ENCODE results near the gene STYXL1.
A peak's percentile ranks its signal among the peaks of the same experiment; 100 is the strongest.
"Not testable (repeated sequence)": the region's sequence is repeated elsewhere in the genome, so short reads cannot be mapped to it uniquely, and the experiment has no call there.

Gene STYXL1

GRCh38 chr7:76029682-76030081 lies 18.1 kb downstream of the STYXL1 start:
- not testable (repeated sequence) for DNase-seq (ENCODE audit: low read depth)

GRCh38 chr7:76023002-76023401 lies 24.8 kb downstream of the STYXL1 start:
- DNase-seq (ENCODE audit: low read depth) = peak; percentile 37

GRCh38 chr7:76022026-76022780 lies 25.6 kb downstream of the STYXL1 start:
- DNase-seq (ENCODE audit: low read depth) = no peak

- DNase-seq (ENCODE audit: low read depth) = peak; percentile 7
These were observed 27.6 kb downstream of the STYXL1 start for GRCh38 chr7:76020031-76020714.

GRCh38 chr7:76018520-76018919 lies 29.3 kb downstream of the STYXL1 start:
- not testable (repeated sequence) for DNase-seq (ENCODE audit: low read depth)

DNA sequence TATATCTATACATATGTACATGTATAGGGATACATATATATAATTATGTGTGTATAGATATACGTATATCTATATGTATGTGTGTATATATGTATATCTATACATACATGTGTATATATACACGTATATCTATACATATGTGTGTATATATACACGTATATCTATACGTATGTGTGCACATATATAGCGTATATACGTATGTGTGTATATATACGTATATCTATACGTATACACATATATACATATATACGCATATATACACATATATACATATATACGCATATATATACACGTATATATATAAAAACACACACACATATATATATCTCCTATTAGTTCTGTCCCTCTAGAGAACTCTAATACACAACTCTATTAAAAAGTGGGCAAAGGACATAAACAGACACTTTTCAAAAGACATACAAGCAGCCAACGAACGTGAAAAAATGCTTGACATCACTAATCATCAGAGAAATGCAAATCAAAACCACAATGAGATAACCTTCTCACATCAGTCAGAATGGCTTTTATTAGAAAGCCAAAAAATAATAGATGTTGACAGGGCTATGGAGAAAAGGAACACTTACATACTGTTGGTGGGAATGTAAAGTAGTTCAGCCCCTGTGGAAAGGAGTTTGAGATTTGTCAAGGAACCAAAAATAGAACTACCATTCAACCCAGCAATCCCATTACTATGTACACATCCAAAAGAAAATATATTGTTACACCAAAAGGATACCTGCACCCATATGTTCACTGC lies 31.4 kb downstream of the STYXL1 start:
- no peak for DNase-seq (ENCODE audit: low read depth)

- no peak for DNase-seq (ENCODE audit: low read depth)
These were observed 36.3 kb downstream of the STYXL1 start for GRCh38 chr7:76011442-76011861.

- no peak for DNase-seq (ENCODE audit: low read depth)
These were observed 37.9 kb downstream of the STYXL1 start for GRCh38 chr7:76009672-76010600.

- no peak for DNase-seq (ENCODE audit: low read depth)
These were observed 39.6 kb downstream of the STYXL1 start for GRCh38 chr7:76008156-76008687.

DNA sequence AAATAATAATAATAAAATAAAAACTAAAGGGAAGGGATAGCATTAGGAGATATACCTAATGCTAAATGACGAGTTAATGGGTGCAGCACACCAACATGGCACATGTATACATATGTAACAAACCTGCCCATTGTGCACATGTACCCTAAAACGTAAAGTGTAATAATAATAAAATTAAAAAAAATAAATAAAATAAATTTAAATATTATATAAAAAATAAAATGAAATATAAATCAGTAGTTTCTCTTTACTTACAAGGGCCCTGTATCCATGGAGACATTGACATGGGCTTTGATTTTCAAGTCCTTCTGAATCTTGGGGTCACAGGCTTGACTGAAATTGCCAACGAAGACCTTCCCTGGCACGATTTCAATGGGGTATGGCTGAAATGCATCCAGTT lies 42.8 kb downstream of the STYXL1 start:
- not testable (repeated sequence) for DNase-seq (ENCODE audit: low read depth)

DNA sequence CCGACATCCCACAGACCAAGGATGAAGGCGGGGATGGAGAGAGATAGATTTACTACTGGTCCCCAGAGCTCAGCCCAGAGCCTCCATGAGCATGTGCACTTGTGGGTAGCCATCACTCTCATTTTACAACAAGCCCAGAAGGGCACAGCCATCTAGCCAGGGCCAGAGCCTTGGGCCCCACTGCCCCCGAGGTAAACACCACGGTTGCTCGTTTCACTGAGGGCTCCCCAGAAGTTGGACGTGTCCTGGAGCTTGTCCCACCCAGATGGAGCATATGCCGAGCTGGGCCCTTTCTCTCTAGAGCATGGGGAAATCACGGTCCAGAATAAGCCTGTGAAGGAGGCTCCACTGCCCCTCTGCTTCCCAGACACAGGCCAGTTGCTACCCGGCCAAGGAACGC lies 44.4 kb downstream of the STYXL1 start:
- no peak for DNase-seq (ENCODE audit: low read depth)

GRCh38 chr7:76002822-76003221 lies 45.0 kb downstream of the STYXL1 start:
- DNase-seq (ENCODE audit: low read depth) = no peak

DNA sequence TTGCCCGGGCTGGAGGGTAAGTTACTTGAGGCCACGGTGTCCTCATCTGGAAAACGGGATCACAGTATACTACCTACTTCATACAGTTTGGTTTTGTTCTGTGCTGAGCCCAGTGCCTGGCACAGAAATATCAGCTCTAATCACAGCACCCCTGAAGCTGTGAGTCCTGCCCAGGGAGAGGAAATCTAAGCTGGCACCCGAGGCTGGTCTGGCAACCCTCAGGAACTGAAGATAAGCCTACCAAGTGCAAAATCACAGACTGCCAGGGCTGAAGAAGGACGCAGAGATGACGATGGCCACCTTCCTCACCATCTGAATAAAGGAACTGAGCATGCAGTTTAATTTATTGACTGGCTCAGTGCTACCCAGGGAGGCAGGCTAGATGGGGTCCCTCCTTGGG lies 45.7 kb downstream of the STYXL1 start:
- DNase-seq (ENCODE audit: low read depth) = no peak

- no peak for DNase-seq (ENCODE audit: low read depth)
These were observed 47.2 kb downstream of the STYXL1 start for GRCh38 chr7:76000566-76000965.

DNA sequence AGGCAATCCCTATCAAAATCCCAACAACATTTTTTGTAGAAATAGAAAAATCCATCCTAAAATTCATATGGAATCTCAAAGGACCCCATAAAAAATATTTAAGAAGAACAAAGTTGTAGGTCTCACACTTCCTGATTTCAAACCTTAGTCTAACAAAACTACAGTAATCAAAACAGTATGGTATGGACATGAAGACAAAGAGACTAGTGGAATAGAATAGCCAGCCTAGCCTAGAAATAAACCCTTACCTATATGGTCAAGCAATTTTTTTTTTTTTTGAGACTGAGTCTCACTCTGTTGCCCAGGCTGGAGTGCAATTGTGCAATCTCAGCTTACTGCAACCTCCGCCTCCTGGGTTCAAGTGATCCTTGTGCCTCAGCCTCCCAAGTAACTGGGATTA lies 49.8 kb downstream of the STYXL1 start:
- no peak for DNase-seq (ENCODE audit: low read depth)

DNA sequence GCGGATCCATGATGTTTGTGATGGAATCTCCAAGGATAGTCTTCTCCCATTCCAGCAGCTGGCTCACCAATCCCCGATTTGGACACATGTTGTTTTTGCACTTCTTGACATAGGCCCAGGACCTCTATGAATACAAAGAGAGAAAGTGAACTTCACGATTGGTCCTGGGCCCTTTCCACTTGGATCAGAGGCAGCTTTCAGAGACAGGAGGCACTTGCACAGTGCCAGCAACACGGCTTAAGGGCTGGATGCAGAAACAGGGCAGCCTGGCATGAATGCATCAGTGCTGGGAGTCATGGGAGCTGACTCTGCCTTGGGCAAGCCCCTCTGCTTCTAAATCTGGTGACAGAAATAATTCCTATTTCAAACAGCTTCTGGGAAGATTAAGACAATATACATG lies 51.3 kb downstream of the STYXL1 start:
- DNase-seq (ENCODE audit: low read depth) = no peak

DNA sequence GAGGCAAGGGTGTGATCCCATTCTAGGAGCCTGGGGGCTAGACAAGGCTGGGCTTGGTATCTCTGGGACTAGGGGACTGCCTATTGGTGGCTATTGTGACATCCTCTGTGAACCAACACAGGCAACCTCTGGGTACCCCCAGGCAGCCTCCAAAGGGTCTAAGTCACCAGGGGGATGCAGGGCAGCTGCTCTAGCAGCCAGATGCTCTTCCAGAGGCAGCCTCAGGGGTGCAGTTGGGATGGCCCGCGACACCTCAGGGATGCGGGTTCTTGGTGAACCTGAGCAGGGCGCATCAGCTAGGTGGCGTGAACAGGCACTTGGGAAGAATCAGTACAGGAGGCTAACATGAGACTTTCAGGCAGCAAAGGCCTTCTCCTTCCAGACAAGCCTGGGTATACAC lies 51.8 kb downstream of the STYXL1 start:
- DNase-seq (ENCODE audit: low read depth) = no peak

DNA sequence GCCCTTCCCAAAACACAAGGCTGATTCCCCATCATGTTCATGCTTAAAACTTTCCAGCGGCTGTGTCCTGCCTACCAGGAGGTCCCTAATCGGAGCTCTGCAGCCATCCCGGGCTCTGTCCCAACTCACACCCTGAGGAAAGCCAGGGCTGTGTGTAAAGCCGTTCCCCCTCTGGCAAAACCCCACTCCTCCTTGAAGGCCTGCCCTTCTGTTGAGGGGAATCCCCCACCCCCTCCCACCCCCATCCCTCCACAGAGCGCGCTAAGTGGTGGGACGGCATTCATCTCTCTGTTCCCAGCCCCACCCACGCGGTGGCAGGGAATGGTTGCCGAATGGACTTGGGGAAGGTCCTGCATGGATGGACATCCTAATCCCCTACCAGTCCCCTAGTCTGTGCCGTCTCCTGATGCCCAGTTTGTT lies 52.7 kb downstream of the STYXL1 start:
- DNase-seq (ENCODE audit: low read depth) = no peak

GRCh38 chr7:75994388-75995051 lies 53.3 kb downstream of the STYXL1 start, which contains the start of gene TMEM120A:
Gene TMEM120A (minus strand): TSS chr7:75994595. CDS start chr7:75994570, 25 bp downstream.
- peak; percentile 78 for DNase-seq (ENCODE audit: low read depth)

DNA sequence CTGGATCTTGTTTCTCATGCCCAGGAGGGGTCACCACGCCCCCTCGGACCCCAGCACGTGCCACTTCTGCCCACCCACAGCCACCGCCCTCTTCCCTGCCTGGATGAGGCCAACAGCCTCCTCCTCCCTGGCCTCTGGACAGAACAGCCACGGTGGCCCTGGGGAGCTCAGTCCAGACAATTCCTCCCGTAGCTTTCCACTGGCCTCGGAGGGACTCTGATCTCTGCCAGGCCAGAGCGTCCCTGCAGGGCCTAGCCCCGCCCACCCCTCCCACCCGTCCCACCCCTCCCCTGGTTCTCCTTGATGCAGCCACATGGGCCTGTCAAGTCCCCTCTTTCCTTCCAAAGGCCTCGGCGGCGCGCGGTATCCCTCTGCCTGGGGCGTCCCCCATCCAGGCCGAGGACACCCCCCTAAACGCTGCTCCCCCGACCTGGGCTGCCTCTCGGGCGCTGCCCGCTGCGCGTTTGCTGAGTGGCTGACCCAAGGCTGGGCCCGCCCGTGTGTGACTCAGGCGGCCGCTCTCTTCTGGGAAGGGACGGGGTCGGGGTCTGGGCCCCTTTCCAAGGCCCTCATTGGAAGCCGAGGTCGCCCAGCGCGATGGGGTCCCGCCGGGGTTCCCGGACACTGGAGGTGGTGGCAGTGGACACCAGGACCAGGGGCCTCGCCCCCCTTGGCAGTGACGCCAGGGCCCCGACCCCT lies 54.0 kb downstream of the STYXL1 start:
- DNase-seq (ENCODE audit: low read depth) = no peak
